PC-9 (cell line): Measurements from ENCODE around the gene ME3.

Experiments
- CTCF ChIP-seq: fragments of 200-600 bp; sonication (generic); conservative IDR thresholded peaks from 2 replicates; pipeline ENCODE4 v1.6.1; 2017; ENCODE audit warnings: mixed run types, antibody characterized with exemption, mild to moderate bottlenecking, moderate library complexity
- EZH2 ChIP-seq: fragments of 200-600 bp; sonication (generic); IDR thresholded peaks from 2 replicates; pipeline ENCODE4 v1.8.0; 2017; ENCODE audit warnings: antibody characterized with exemption, low read depth

DNA sequence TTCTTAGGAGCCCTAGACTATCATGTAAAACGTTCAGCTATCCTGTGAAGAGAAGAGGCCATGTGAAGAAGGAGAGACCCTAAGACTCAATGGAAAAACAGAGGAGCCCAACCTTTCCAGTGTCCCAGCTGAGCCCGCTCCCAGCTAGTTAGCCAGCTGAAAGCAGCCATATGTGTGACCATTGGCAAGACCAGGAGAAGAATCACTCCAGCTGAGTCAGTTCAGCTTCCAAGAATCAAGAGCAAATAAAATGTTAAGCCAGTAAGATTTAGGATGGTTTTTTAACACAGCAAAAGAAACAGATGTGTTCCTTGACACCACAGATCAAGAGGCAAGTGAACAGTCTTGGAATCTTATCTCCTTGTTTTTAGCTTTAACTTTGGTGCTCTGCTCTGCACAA lies 189.7 kb downstream of the ME3 start:
- no peak for TF ChIP-seq CTCF
- TF ChIP-seq EZH2, result no peak
